ENCODE measurements around the gene MELK.

- TF ChIP-seq CREB1 (IDR thresholded peaks at IDR 0.05; ENCODE audit: low read depth) (no peak), MAX (IDR thresholded peaks at IDR 0.05) (no peak)
Measured at GRCh38 chr9:36677611-36678010, 104.9 kb downstream of the MELK start.
